Measurements from ENCODE around the gene TC2N. TPM values are rescaled to one million over a fixed set of nuclear protein-coding genes. Genes with fewer than 3 reads are reported as not detected.
"Not testable (repeated sequence)": the region's sequence is repeated elsewhere in the genome, so short reads cannot be mapped to it uniquely, and the experiment has no call there.

Gene TC2N
- total and polyA plus RNA-seq, 2 donors (not counting 3 experiments of a cell fraction or from before 2014, with no cell fraction given) = 0.40 TPM; not detected in 1

DNA sequence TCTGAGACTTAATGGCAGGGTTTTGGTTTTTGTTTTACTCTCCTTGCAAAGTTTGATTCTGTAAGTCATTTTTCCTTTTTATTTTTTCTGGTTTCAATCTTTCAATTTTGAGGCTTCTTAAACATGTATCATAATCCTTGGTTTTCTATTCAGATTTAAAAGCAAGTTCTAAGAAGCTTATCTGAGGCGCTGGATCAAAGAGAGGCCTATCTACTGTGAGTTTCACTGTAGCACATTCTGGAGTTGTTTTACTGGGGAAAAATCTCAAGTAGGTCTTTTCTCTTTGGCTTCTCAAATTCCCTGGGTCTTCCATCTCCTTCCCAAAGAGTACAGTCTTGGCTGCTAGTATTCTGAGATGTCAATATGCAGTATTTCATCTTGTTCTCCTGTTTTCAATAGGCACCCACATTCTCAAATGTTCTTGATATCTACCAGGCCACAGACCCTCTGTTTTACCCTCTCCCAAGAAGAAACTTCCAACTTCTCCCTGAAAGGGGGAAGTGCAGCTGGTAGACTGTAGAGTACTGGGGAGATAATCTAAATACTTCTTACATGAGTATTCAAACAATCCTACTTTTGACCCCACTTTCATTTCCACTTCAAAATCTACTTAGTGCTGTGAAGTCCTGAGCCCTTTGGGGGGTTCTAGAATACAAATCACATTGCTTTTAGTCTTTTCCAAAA is 124.6 kb downstream of the TC2N start:
- Histone ChIP-seq H3K4me2 (ENCODE audit: insufficient read depth, low read length) (no peak overlapping the region), H3K27ac (ENCODE audit: insufficient read depth, low read depth, low read length) (no peak overlapping the region), H3K4me1 (ENCODE audit: control insufficient read depth, extremely low read depth, insufficient read depth, low read length) (peaks cover 9% of the 10 kb centered on the region), H3K9me3 (replicated peaks; ENCODE audit: control insufficient read depth, insufficient read depth, low read length) (no peaks in the 10 kb centered on the region), H4K20me1 (replicated peaks; ENCODE audit: control insufficient read depth, extremely low read depth, insufficient read depth, low read length) (no peaks in the 10 kb centered on the region), H3K4me3 (replicated peaks in 1 of 3; ENCODE audit: insufficient read depth in 1 of 3, low read depth in 1 of 3, low read length in 3 of 3) (no peak overlapping the region), H3K79me2 (ENCODE audit: control insufficient read depth, insufficient read depth, low read length) (no peaks in the 10 kb centered on the region), H2AFZ (ENCODE audit: low read depth, low read length) (no peak overlapping the region), H3K9ac (replicated peaks; ENCODE audit: extremely low read depth, insufficient read depth, low read length) (no peak overlapping the region), H3K36me3 (ENCODE audit: control insufficient read depth in 2 of 2, extremely low read depth in 1 of 2, insufficient read depth in 2 of 2, low read length in 2 of 2) (no peaks in the 10 kb centered on the region), H3K27me3 (ENCODE audit: control insufficient read depth in 2 of 2, insufficient read depth in 2 of 2, low read length in 2 of 2) (no peaks in the 10 kb centered on the region), H3K9me1 (replicated peaks; ENCODE audit: control insufficient read depth, extremely low read depth, insufficient read depth, low read length) (no peaks in the 10 kb centered on the region)
- TF ChIP-seq JUN (IDR thresholded peaks at IDR 0.05; ENCODE audit: borderline replicate concordance, insufficient read depth, insufficient read length, low read depth) = no peak
- TF ChIP-seq MAX (IDR thresholded peaks at IDR 0.05; ENCODE audit: insufficient read depth, insufficient read length) = no peak
- ChIA-PET CTCF (no interaction called here), POLR2A (no interaction called here)
- FAIRE-seq = no peak
- dilution Hi-C loops (cut with MboI; ENCODE audit: extremely low pct_ligation_motif_present, low sequenced_read_pairs) = no loop called here
- no peak for DNase-seq (ENCODE audit: low read depth, low spot score)
- BruUV-seq (replicated peaks) = no TSS peak
- intact Hi-C loops (cut with micrococcal nuclease) = no loop called here

- H3K9me1 ChIP-seq (replicated peaks; ENCODE audit: control insufficient read depth, extremely low read depth, insufficient read depth, low read length); H2AFZ ChIP-seq (ENCODE audit: low read depth, low read length); intact Hi-C loops (cut with micrococcal nuclease); H3K4me2 ChIP-seq (ENCODE audit: insufficient read depth, low read length); CTCF ChIA-PET; DNase-seq (ENCODE audit: low read depth, low spot score); H3K4me1 ChIP-seq (ENCODE audit: control insufficient read depth, extremely low read depth, insufficient read depth, low read length); BruUV-seq (replicated peaks); H3K79me2 ChIP-seq (ENCODE audit: control insufficient read depth, insufficient read depth, low read length); dilution Hi-C loops (cut with MboI; ENCODE audit: extremely low pct_ligation_motif_present, low sequenced_read_pairs); H3K36me3 ChIP-seq (ENCODE audit: control insufficient read depth in 2 of 2, extremely low read depth in 1 of 2, insufficient read depth in 2 of 2, low read length in 2 of 2); H3K27me3 ChIP-seq (ENCODE audit: control insufficient read depth in 2 of 2, insufficient read depth in 2 of 2, low read length in 2 of 2); H3K9me3 ChIP-seq (replicated peaks; ENCODE audit: control insufficient read depth, insufficient read depth, low read length); H4K20me1 ChIP-seq (replicated peaks; ENCODE audit: control insufficient read depth, extremely low read depth, insufficient read depth, low read length); H3K9ac ChIP-seq (replicated peaks; ENCODE audit: extremely low read depth, insufficient read depth, low read length); H3K4me3 ChIP-seq (replicated peaks in 1 of 3; ENCODE audit: insufficient read depth in 1 of 3, low read depth in 1 of 3, low read length in 3 of 3); POLR2A ChIA-PET; H3K27ac ChIP-seq (ENCODE audit: insufficient read depth, low read depth, low read length); FAIRE-seq: not testable (repeated sequence)
Measured at GRCh38 chr14:91739867-91740266, 127.5 kb downstream of the TC2N start.

All from endothelial cell of umbilical vein (primary cell).